HTERT RPE-1 (cell line): ENCODE data around the gene NRP1.

Experiments
- in situ Hi-C: fragments of 300-500 bp; cut with MboI; formaldehyde crosslinking; loops from 4 replicates; pipeline ENCODE4 v1.14.3; 2020; ENCODE audit warnings: low sequenced_read_pairs

The NRP1 gene

DNA sequence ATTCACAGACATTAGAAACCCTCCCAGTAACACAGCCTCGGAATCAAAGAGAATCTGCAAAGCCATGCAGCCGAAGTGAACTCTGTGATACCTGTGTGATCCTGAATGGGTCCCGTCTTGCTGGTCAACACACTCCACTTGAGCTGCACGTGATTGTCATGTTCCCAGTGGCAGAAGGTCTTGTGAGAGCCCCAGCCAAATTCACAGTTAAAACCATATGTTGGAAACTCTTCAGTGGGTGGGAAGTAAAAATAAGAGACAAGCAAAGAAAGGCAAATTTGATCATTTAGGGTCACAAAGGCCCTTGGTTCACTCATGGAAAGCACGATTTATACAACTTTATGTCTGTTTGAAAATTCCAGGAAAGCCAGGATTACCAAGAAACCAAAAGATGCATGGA is 142.3 kb downstream of the NRP1 start:
- in situ Hi-C loops: no loop called here

DNA sequence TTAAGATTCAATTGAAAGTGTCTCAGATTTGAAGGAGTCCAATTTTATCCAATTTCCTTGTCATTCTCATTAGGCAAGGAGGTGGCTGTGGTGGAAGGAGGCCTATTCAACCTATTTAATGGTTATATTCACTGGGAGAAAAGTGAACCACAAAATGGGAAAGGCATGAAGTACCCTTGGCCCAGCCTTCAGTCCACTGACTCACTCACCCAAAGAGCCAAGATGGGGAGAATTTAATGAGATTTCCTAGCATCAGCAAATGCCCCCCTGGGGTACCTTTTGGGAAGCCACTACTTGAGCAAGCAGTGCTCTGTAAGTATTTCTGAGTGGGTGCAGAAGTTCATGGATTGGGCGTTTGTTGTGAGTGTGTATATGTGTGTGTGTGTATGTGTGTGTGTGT is 144.1 kb downstream of the NRP1 start:
- in situ Hi-C loops: no loop called here

DNA sequence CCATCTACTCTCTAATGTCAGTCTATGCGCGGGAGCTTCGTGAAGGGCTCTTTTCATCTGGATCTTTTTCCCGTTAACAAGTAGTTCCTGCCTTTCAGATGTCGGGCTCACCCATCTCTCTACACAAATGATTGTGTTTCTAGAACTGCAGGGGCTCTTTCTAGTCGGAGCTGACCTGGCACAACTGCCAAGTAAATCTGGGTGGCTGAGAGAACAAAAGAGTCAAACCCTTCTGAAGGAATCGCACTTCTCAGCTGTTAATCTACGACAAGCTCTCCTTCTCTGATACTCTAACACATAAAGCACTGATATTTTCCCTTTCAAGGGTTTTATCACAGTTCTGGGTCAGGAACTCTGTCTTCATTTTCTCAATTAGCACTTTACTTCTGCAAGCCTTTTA is 144.7 kb downstream of the NRP1 start:
- in situ Hi-C loops: no loop called here

DNA sequence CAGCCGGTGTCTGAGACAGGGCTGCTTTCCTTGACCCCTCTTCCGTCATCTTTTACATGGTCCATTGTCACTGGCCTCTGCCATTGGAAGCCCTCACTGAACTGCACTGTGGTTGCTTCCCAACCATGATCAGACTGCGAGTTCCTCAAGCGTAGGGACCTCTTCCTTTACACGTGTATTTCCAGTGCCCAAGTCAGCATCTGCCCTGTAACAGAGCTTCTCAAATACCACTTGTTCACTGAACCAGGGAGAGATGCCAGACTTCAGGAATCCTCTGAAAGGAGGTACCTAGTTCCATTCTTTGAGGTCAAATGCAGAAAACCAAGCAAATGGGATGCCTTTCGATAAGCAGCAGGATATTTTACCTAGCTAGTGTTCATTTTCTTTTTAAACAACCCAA is 145.1 kb downstream of the NRP1 start:
- in situ Hi-C loops: no loop called here

GRCh38 chr10:33187427-33187999 is 147.0 kb downstream of the NRP1 start:
- in situ Hi-C loops: no loop called here

- in situ Hi-C loops: no loop called here
Measured at GRCh38 chr10:33186150-33186549, 148.3 kb downstream of the NRP1 start.

DNA sequence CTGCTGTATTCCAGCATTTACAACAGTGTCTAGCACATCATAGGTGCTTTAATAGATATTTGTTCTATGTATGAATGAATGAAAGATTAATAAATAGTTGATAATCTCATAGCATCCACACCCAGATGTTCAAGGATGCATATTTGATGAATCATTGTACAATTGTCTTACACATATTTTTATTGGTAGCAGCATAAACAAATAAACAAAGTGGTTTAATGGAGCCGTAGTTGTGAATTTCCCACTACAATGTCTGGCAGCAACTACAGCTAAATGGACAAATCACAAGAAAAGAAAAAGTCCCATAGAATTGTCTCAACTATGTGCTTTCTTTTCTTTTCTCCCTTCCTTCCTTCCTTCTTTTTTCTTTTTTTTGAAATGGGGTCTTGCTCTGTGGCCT is 150.8 kb downstream of the NRP1 start:
- in situ Hi-C loops: no loop called here

GRCh38 chr10:33180921-33181320 is 153.5 kb downstream of the NRP1 start:
- in situ Hi-C loops: no loop called here

GRCh38 chr10:33180390-33180789 is 154.1 kb downstream of the NRP1 start:
- in situ Hi-C loops: no loop called here

- in situ Hi-C loops: no loop called here
Measured at GRCh38 chr10:33179067-33179466, 155.4 kb downstream of the NRP1 start.

DNA sequence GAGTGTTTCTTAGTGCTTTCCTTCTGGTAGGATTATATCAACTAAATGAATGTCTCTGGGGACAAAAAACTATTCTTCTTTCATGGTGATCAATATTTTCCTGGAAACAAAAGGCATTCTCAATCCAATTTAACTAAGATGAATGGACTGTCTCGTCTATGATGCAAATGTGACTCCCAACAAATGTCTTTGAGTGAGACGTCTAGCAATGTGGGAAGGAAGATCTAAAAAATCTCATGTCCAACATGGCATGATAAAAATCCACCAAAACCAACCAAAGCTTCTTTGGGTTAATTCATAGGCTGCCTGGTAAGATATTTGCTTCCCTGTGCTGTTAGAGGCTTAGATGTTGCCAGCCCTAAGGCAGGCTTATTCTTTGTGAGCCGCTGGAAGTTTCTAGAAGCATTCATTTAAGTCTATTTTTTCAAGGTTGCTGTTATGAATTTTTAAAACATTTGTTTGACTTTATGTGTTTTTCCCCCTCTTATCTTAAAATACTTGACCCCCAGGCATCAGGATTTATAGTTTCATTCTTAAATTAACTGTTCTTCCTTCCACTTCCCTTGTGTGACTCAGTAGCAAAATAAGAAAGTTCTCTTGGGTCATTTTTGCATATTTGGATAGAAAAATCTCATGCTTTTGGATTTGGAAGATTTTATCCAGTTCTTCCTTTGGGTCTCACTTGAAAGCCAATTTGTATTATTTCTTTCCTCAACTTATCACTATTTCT is 156.3 kb downstream of the NRP1 start:
- in situ Hi-C loops: no loop called here

GRCh38 chr10:33176688-33177087 is 157.8 kb downstream of the NRP1 start:
- in situ Hi-C loops: no loop called here

DNA sequence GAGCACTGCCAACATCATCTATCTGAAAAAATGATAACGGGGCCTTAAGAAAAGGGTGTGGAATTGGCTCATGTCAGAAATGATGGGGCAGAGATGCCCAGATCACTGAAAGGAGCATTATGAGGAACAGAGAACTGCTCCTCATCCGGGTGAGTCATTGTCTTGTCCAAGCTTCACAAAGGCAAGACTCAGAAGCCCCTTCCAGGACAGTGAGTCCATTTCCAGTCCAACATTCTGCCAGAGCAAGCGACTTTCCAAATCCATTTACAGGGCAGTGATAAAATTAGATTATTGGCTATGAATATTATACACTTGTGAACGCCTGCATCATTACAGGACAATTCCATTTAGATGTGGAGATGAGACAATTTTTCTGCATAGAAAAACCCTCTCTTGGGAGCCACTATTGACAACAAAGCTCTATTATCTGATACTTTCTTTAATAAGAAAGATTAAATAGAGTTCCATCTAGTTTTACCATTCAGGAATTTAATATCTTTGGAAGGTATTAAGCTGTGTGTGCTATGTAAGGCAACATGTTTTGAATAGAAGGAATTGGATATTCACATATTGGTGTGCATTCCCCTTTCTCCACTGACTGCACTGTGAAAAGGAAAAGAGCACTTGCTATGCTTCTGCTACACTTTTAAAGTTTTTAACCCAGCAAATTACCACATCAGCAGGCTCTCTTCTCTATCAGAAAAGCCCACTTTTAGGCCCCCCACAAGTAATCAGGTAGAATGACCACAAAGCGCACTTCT is 159.6 kb downstream of the NRP1 start:
- in situ Hi-C loops: no loop called here

DNA sequence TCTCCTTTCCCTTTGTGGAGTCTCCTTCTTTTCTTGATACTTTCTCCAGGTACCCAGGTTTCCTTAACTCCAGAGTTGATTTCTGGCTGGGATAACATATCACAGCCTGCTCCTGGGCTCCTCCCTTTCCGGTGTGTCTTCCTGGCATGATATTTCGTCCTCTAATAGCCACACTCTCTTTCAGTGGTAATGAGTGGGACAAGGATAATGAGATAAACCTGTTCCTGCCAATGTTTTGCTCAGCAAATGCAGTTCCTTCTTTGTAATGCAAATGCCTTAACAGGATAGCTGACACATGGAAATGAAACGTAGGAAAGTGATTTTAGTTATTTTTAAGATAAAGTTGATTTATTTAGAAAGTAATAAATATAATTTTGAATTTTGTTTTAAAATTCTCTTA is 168.6 kb downstream of the NRP1 start:
- in situ Hi-C loops: no loop called here

GRCh38 chr10:33164060-33164709 is 170.3 kb downstream of the NRP1 start:
- in situ Hi-C loops: no loop called here

DNA sequence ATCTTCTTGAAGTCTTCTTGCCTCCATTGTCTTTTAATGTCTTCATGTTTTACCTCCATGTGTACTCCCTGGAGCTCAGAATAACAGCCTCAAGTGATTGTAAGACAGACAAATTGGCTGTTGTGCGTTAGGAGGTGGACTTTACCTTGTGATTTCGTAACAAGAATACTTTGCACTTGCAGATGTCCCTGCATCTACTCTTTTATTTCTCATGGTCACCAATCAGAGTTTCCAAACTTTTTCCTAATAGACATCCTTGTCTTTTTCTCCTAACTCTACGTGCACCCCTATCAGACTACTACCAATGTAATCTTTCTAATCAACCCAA is 172.3 kb downstream of the NRP1 start:
- in situ Hi-C loops: no loop called here

GRCh38 chr10:33161550-33162247 is 172.8 kb downstream of the NRP1 start:
- in situ Hi-C loops: no loop called here

GRCh38 chr10:33160151-33160550 is 174.3 kb downstream of the NRP1 start:
- in situ Hi-C loops: no loop called here

DNA sequence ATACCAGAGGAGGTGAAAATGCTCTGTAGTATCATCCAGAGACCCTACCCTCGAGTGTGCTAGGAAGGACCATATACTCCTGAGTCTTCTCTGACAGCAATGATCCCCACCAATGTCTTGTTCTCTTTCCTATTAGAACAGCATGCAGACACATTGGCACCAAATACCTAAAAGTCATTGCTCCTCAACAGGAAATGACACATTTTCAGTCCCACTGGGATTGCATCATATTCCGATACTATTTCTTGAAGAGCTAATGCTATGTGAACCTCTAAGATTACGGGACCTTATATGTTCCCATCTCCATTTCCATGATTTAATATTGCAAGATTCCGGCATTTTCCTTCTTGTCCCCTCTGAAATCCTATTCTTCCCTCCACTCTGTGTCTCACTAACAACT is 177.4 kb downstream of the NRP1 start:
- in situ Hi-C loops: no loop called here

DNA sequence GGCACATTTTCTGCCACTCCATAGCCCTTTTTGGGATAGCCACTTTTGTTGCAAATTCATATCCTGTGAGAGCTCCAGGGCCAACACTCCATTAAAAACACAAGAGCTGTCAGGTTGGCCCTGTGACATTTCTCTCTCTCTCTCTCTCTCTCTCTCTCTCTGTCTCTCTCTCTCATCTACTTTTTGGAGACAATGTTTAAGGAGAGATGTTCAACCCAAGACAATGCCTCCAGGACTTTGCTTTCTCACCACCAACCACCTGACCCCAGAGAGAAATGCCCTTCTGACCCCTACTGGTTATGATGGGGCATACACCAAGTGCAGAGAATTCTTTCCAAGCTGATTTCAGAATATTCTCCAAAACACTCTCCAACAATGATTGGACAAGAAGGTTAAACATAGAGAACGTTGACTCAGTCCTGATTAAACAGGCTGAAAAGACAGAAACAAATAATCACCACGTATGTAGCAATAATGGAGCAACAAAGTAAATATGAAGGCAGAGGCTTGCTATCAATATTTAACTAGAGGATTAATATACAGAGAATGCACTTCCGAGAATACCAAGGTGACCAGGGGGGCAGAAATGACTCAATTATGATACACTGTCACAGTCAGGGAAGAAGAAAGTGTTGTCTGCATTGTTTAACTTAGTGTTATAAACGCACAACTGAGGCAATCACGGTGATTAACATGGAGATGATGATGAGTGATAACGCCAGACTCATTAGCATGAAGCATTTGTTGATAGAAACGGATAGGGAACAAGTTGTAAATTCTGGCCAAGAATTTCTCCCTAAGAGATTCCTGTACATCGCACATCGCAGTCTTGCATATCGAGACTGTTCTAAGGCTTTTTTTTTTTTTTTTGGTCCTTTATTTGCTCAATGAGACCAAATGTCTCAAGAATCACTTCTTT is 178.5 kb downstream of the NRP1 start:
- in situ Hi-C loops: no loop called here
